Fibroblast of gingiva (primary cell): ENCODE results near the gene PAMR1.

ENCODE experiments used
- DNase-seq: peaks from one replicate; pipeline ENCODE4 v3.0.0-alpha.2; 2011; ENCODE audit warnings: low read depth

Gene PAMR1

DNA sequence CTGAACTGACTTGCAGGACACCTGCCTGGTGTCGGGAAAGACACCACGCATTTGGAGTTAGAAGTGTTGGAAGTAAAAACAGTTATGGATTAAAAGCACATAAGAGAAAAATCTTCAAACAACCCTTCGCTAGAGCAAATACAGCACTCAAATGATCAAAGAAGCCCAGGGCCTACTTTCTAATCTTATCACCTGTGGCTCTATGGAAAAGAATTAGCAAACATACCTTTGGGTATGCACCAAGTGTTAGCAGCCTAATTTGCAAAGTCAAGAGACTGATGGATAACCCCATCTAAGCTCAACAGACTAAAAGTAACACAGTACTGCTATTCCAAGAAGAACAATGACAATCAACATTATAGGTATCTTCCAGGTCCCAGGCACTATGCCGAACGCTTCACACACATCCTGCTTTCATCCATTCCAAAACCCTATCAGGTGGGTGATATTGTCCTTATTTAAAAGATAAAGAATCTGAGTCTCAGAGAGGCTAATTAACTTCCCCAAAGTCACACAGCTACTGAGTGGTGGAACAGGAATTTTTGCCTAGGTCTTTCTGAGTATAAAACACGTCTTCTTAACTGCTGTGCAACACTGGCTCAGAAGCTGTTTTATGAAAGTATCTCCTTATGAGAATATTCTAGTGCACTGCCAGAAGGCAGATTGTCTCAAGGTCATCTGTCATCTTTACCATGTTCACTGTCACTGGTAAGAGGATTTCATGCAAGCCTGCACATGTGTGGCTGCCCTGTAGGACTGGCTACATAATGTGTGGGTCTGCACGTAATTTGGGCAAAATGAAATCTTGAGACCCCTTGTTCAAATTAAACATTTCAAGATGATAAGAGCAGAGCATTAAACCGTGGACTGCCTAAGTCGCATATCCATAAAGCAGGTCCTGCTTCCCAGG is 122.4 kb downstream of the PAMR1 start:
- no peak for DNase-seq

DNA sequence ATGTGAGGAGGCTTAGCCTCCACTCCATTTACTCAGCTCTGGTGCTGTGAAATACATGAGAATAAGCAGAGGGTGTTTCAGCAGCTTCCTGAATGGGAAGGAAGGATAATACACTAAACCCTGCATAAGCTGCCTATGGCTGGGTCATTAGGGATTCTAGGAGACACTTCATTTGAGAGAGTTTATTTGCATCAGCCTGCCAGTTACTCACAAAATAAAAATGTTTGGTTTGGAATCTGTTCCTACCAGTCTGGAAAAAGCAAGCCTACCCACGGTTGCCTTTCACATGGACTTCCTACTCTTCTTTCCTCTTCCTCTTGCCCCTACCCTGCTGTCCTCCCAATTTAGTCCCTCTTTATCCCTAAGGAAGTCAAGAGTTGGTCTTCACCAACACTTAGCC is 126.5 kb downstream of the PAMR1 start:
- DNase-seq = no peak

DNA sequence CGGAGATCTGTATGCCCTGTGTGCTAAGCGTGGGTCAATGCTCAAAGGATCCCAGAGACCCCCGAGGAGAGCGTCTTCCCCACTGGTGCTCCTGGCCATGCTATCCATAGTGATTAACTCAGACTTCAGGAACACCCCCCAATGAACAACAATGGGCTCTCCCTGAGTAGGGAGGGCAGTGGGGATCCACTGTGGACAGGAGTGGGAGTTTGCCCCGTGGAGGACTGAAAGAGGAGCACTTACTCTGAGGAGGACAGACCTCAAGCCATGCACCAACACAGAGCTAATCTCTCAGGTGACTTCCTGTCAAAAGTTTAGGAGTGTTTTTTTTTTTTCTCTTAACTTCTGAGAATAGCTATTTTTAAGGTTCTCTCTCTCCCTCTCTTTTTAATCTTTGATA is 130.5 kb downstream of the PAMR1 start:
- no peak for DNase-seq

DNA sequence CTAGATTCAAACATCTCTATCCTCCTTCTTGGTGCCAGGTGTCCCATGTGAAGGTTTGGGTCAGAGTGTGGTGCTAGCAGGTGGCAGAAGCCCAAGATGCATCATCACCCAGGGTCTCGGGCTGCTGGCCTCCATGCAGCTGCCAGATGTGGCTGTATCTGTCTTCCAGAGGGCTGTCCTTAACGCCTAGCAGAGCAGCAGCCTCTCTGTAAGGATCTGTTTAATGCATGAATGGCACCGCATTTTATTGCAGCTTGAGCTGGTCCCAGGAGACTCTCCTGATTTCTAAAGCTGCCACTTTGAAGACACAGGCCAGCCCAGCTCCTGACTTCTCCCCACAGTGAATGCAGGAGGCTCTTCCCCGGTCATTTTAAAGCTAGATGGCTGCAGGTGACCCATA is 132.3 kb downstream of the PAMR1 start:
- DNase-seq = peak; percentile 38

DNA sequence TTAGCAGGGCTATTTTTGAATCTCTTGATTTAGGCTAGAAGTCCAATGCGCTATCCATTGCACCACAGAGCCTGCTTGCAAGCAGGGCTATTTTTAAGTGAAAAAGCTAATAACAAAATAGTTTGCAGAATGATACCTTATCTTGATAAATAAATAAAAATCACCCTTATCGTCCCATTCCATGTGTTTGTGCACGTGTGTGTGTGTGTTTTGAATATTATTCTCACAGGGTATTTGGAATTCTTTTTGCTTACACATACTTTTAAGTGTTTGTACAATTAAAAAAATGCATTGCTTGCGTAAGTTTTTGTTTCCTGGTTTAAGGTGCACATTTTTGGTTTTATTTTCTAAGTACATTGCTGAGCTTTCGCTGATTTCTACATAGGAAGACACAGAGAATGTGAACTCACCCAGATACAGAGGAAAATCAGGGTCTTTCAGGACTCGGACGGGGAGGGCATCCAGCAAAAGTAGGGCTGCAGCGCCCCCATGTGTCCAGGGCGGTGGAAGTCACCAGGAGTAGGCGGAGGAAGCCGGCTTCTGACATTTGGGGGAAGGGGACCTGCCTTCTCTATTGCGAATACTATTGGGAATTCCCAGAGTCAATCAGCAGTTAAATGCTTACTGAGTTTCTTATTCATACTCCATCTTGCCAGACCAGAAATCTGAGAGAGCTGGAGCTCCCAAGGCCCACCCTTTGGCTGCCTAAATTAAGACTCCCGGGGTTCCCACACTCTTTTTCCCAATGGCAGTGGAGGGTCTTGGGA is 133.3 kb downstream of the PAMR1 start:
- peak; percentile 78 for DNase-seq

DNA sequence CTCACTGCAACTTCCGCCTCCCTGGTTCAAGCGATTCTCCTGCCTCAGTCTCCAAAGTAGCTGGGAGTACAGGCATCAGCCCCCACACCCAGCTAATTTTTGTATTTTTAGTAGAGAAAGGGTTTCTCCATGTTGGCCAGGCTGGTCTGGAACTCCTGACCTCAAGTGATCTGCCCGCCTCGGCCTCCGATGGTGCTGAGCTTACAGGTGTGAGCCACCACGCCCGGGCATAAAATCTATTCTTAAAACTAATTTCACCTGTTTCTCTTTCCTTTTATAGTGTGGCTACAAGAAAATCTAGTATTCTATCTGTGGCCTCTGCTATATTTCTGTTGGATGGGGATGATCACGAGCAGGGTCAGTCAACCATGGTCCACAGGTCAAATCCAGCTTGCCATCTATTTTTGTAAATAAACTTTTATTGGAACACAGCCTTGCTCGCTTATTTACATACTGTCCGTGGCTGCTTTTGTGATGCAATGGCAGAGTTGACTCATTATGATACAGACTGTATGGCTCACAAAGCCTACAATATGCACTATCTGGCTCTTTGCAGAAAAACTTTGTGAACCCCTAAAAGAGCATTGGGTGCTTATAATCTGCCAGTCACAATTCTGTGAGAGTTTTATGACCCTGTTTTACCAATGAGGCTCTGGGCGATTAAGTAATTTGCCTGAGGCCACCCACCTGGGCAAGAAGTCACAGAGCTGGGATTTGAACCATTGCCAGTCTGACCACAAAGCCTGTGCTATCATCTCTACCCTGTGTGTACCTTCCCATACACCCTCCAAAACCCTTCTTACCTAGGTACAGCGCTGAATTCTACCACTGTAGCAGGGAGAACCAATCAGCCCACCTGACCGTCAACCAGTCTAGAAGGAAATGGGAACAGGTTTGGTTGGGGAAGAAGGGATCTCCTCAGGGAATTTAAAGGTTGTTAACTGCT is 134.4 kb downstream of the PAMR1 start:
- peak; percentile 77 for DNase-seq

DNA sequence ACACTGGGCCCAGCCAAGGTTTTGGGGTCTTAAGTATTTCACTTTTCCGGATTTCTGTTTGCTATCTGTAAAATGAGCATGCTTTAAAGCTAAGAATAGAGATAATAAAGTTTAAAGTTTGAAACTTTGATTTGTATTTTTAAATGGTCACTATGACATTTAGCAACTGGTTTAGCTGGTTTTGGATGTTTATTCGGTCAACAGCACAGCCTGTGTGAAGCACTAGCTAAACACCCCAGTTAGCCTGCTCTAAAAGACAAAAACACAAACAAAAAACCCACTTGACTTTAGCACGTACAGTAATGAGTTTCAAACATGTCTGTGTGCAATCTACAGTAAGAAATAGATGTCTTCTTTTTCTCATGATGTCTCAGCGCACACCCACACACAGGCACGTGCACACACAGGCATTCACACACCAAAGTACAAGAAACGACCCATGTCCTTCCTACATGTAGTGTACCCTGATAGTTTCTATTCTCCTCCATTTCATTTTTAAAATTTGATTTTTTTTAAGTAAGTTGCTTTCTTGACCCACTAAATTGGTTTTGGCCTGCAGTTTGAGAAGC is 135.4 kb downstream of the PAMR1 start:
- no peak for DNase-seq

DNA sequence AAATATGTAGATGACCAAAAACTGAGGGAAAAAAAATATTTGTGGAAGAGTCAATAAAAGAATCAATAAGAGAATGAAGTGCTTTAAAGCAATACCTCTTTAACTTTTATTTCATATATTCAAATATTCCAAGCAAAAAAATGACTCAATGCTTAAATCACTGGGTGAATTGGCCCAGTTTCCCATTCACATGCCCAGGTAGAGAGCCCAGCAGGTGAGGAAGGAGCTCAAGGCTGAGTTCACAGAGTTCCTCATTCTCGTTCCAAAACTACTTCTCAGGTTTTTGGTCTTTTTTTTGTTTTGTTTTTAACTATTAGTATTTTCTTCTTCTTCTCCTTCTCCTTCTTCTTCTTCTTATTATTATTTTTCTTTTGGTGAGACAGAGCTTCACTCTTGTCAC is 136.3 kb downstream of the PAMR1 start:
- no peak for DNase-seq

DNA sequence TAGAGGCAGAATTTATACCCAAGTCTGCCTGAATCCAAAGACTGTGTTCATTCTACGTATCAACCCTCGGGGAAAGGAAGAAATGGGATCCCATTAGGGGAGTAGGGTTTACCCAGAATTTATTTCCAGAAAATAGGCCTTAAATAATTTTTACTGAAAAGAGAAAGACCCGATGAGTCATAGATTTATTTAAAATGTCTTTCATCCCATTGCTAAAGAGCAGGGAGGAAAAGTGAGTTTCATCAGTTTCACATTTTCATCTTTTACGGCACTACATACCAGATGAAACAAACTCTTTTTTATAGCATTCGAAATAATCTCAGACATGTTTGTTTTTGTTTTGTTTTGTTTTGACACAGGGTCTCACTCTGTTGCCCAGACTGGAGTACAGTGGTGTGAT is 137.4 kb downstream of the PAMR1 start:
- no peak for DNase-seq

DNA sequence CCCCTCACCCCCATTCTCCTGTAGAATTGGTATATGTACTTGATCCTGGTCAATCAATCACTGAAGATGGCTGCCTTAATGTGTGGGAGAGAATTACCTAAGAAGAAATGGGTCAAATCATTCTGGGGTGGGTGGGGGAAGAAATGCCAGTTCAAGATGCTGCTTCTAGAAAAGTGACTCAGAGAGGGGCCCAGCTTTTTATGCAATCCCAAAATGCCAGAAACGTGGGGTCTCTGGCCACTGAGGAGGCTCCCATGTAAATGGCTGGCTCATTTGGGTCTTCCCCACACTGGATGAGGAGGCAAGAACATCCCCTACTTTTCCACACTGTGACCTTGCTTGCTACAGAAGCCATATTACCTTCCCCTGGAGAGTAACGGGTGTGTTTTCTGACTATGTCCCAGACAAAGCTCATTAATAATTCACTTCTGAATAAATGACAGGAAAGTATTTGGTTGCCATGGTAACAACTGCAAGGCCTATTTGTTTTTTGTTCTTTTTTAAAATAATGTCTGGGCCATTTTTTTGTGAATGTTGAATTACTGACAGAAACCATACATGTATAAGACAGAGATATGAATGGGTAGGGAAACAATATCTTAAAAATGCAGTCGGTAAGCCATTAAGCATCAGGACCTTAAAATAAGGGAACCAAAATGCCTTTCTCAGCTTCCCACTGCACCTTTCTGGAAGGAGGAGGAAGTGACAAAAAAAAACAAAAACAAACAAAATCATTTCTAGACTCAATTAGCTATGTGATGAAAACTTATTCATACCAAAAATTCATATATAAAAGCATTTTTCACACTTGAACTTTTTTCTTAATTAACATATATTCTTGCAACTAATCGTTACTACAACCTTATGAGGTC is 138.1 kb downstream of the PAMR1 start:
- no peak for DNase-seq

DNA sequence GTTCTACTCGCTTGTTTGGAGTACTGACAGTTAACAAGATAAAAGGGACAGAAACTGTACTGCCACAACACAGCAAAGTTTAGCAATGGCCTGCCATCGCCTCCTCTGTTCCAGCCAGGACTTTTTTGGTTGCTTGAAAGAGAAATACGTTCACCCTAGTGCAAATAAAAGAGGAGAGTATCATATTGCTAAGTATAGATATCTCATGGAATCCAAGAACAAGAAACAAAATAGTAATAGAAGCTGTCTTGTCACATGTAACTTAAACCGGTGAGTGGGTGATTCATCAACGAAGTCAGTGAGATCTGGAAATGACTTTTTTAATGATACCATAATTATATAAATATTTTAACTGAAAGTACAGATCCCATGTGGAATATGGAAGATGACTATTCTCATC is 141.5 kb downstream of the PAMR1 start:
- DNase-seq = no peak
